OCI-LY7 (cell line): ENCODE measurements around the gene SYNE3.

Experiments used
- CTCF ChIP-seq: fragments of 200-600 bp; sonication (generic); conservative IDR thresholded peaks from 2 replicates; pipeline ENCODE4 v1.5.1; 2014; ENCODE audit warnings: mild to moderate bottlenecking, antibody characterized with exemption, low read length, moderate library complexity, mixed read lengths
- EZH2phosphoT487 ChIP-seq: fragments of 200-600 bp; sonication (generic); IDR thresholded peaks from 2 replicates; pipeline ENCODE4 v1.6.1; 2018; ENCODE audit warnings: low read depth, borderline replicate concordance, mild to moderate bottlenecking, mixed run types, antibody characterized with exemption, low read length, moderate library complexity, mixed read lengths

- TF ChIP-seq CTCF (no peak), EZH2phosphoT487 (no peak)
Observed at GRCh38 chr14:95505030-95505589, 11.3 kb downstream of the SYNE3 start.
